OCI-LY1 (cell line): ENCODE data around the gene LRRFIP1.

Source experiments
- EZH2 ChIP-seq: fragments of 200-600 bp; sonication (generic), shearing (Covaris generic); IDR thresholded peaks from 2 replicates; pipeline ENCODE4 v1.8.0; 2017; ENCODE audit warnings: borderline replicate concordance, mixed run types, mild to moderate bottlenecking, antibody characterized with exemption, low read length, moderate library complexity, mixed read lengths
- TF ChIP-seq, protein P1 (sequence below): fragments of 200-600 bp; sonication (generic), shearing (Covaris generic); IDR thresholded peaks from 2 replicates; pipeline ENCODE4 v1.5.1; 2017; ENCODE audit warnings: mild to moderate bottlenecking, antibody characterized with exemption, low read length, moderate library complexity, mixed read lengths

GRCh38 chr2:237689336-237690131 lies 62.1 kb downstream of the LRRFIP1 start:
- TF ChIP-seq, protein P1, sequence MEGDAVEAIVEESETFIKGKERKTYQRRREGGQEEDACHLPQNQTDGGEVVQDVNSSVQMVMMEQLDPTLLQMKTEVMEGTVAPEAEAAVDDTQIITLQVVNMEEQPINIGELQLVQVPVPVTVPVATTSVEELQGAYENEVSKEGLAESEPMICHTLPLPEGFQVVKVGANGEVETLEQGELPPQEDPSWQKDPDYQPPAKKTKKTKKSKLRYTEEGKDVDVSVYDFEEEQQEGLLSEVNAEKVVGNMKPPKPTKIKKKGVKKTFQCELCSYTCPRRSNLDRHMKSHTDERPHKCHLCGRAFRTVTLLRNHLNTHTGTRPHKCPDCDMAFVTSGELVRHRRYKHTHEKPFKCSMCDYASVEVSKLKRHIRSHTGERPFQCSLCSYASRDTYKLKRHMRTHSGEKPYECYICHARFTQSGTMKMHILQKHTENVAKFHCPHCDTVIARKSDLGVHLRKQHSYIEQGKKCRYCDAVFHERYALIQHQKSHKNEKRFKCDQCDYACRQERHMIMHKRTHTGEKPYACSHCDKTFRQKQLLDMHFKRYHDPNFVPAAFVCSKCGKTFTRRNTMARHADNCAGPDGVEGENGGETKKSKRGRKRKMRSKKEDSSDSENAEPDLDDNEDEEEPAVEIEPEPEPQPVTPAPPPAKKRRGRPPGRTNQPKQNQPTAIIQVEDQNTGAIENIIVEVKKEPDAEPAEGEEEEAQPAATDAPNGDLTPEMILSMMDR = no peak
- TF ChIP-seq EZH2 = no peak
